ACC112 (cell line): ENCODE results near the gene NOD2.

Source experiments
- H2AFZ ChIP-seq: fragments of 200-600 bp; sonication (generic); one replicate; pipeline ENCODE4 v1.6.0; 2017; ENCODE audit warnings: antibody characterized with exemption, low read length; ENCODE audit not compliant: unreplicated experiment
- H3K27ac ChIP-seq: fragments of 200-600 bp; sonication (generic); 2 replicates; pipeline ENCODE4 v1.5.1; 2014; ENCODE audit warnings: low read depth, mild to moderate bottlenecking, antibody characterized with exemption, low read length, moderate library complexity
- H3K27me3 ChIP-seq: fragments of 200-600 bp; sonication (generic); 2 replicates; pipeline ENCODE4 v1.6.1; 2014; ENCODE audit warnings: mild to moderate bottlenecking, antibody characterized with exemption, low read length, moderate library complexity, mixed read lengths; ENCODE audit not compliant: insufficient read depth
- H3K36me3 ChIP-seq: fragments of 200-600 bp; sonication (generic); 2 replicates; pipeline ENCODE4 v1.6.1; 2016; ENCODE audit warnings: mild to moderate bottlenecking, antibody characterized with exemption, low read length, moderate library complexity, mixed read lengths; ENCODE audit not compliant: insufficient read depth
- H3K4me1 ChIP-seq: fragments of 200-600 bp; sonication (generic); one replicate; pipeline ENCODE4 v1.6.1; 2016; ENCODE audit warnings: low read length, mixed read lengths; ENCODE audit not compliant: insufficient read depth, unreplicated experiment, control insufficient read depth
- H3K4me3 ChIP-seq: fragments of 200-600 bp; sonication (generic); 2 replicates; pipeline ENCODE4 v1.5.1; 2014; ENCODE audit warnings: mild to moderate bottlenecking, low read depth, low read length
- H3K79me2 ChIP-seq: fragments of 200-600 bp; sonication (generic); one replicate; pipeline ENCODE4 v1.6.0; 2016; ENCODE audit warnings: low read length; ENCODE audit not compliant: control insufficient read depth, unreplicated experiment, insufficient read depth

The NOD2 gene

DNA sequence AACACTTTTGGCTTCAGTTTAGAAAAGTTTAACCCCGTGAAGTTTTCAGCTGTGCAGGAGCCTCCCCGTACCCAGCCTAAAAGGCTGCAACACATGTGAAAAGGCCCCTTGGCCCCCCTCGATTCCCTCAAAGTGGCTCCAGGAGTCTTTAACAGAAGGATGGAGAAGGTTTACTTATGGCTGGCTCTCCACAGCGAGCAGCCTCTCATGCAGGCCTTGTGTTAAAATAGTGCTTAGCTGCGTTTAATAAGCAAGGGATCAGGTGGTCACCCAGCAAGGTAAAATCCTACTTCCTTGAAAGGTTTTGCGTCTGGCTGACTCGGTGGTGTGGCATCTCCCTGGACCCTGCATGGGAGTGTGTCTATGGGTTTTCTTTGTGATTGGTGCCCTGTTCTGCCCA lies 40.1 kb downstream of the NOD2 start:
- Histone ChIP-seq H3K27ac (no peak overlapping the region), H3K27me3 (peaks cover 10% of the 10 kb centered on the region; the same call in 1 of the 2 replicates), H3K4me3 (no peak overlapping the region), H3K36me3 (no peaks in the 10 kb centered on the region), H2AFZ (no peak overlapping the region), H3K4me1 (no peaks in the 10 kb centered on the region), H3K79me2 (no peaks in the 10 kb centered on the region)

DNA sequence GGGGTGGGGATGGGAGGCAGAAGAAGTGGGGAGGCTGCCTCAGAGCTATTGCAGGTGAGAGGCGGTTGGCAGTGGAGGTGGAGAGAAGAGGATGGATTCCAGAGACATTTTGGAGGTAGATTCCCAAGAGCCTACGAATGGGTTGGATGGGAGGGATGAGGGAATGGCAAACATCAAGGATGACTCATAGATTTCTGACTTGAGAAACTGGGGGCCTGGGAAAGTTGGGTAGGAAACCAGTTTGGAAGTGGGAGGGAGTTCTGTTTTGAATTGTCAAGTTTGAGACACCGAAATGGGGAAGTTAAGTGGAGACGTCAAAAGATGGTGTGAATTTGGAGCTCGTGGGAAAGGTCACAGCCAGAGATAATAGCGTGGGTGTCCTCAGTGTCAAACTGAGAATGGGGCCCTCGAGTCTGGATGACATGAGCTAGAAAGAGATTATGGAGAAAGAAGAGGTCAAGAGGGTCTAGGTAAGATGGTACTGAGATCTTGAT lies 42.3 kb downstream of the NOD2 start:
- H3K79me2 ChIP-seq, result no peaks in the 10 kb centered on the region
- H3K27me3 ChIP-seq, result no peaks in the 10 kb centered on the region
- no peak overlapping the region for H3K4me3 ChIP-seq
- no peak overlapping the region for H3K27ac ChIP-seq
- no peak overlapping the region for H2AFZ ChIP-seq
- no peaks in the 10 kb centered on the region for H3K36me3 ChIP-seq
- H3K4me1 ChIP-seq, result peaks cover 3% of the 10 kb centered on the region

DNA sequence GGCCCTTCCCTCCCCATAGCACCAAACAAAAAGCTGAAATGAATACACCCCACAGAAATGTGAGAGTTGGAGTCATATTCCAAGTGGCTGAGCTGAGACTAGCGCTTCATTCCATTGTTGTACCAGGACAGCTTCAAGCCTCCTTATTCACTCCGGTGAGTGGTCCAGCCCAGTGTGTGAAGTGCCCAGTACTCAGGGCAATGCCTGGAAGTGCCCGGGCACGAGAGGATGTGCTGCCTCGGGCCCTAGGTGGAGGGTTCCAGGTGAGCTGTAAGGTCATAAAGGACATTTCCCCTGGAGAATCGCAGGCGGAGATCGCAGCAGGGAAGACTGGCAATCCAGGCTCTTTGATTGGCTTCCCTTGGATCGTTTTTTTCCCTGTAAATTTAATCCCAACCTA lies 43.0 kb downstream of the NOD2 start:
- H3K36me3 ChIP-seq, result no peaks in the 10 kb centered on the region
- no peaks in the 10 kb centered on the region for H3K79me2 ChIP-seq
- H2AFZ ChIP-seq, result no peak overlapping the region
- H3K27ac ChIP-seq, result no peak overlapping the region
- no peaks in the 10 kb centered on the region for H3K27me3 ChIP-seq
- peaks cover 9% of the 10 kb centered on the region for H3K4me1 ChIP-seq
- H3K4me3 ChIP-seq, result no peak overlapping the region

DNA sequence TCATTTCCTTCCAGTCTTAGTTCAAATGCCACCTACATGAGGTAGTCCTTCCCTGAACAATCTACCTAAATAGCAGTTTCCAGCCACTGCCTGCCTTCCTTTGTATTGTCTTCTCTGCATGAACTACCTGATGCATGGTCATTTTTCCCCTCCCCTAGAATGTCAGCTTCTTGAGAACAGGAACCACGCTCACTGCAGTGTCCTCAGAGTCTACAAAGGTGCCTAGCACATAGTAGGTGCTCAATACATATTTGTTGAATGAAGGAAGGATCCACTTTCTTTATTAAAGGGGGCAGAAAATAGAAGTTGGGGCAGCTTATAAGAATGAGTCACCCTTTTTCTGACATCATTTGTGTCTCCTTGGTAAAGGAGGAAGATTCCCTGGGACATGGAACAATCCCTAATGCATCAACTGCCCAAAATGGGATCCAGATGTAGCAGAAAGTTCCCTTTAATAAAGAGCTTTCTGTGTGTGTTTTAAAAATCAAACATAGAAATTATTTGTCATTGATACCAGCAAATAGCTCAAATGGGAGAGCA lies 44.1 kb downstream of the NOD2 start:
- Histone ChIP-seq H3K4me1 (peaks cover 9% of the 10 kb centered on the region), H3K36me3 (no peaks in the 10 kb centered on the region), H2AFZ (no peak overlapping the region), H3K27ac (no peak overlapping the region), H3K4me3 (no peak overlapping the region), H3K79me2 (peaks cover 3% of the 10 kb centered on the region), H3K27me3 (no peaks in the 10 kb centered on the region)

DNA sequence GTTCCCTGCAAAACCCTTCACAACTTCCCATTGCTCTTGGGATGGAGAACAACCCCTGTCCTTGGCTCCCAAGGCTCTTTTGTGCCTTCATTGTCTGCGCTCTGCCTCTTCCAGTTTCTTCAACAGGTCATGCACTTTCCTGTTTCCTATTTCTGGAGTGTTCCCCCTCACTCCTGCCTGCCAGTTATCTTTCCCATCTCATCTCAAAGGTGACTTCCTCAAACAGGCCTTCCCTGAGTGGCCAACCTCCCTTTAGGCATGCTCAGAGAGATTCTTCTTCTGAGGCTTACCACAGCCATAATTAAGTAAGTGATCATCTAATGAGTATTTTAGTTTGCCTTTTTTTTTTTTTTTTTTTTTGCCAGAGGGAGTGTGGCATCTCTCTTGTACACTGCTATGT lies 45.6 kb downstream of the NOD2 start:
- Histone ChIP-seq H3K79me2 (peaks cover 10% of the 10 kb centered on the region), H3K36me3 (no peaks in the 10 kb centered on the region), H3K27ac (no peak overlapping the region)

DNA sequence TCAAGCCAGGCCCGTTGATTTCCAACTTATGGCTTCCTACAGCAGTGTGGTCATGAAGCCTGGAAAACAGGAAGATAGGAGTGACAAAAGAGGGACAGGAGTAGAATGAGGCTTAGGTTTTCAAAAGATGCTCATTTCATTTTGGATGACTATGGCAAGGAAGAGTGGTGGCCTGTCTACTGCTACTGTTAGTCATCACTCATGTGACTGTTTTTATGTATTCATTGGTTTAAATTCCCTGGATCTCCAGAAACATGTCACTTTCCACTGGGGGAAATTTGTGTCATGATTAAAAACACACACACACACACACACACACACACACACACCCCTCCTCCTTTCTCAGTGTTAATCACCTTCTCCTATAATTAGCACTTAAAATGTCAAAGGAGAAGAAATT lies 47.3 kb downstream of the NOD2 start:
- Histone ChIP-seq H3K27me3 (no peaks in the 10 kb centered on the region), H2AFZ (no peak overlapping the region), H3K79me2 (peaks cover 14% of the 10 kb centered on the region), H3K4me1 (peaks cover 35% of the 10 kb centered on the region), H3K36me3 (no peaks in the 10 kb centered on the region; the same call in 1 of the 2 replicates), H3K4me3 (peak overlapping the region; percentile 95; the same call in 1 of the 2 replicates), H3K27ac (peak overlapping the region; percentile 58; the same call in 1 of the 2 replicates)

More for the DNA sequence above, 45.6 kb downstream of the NOD2 start:
- H2AFZ ChIP-seq, result no peak overlapping the region
- H3K27me3 ChIP-seq, result no peaks in the 10 kb centered on the region
- H3K4me3 ChIP-seq, result no peak overlapping the region
- H3K4me1 ChIP-seq, result peaks cover 18% of the 10 kb centered on the region

DNA sequence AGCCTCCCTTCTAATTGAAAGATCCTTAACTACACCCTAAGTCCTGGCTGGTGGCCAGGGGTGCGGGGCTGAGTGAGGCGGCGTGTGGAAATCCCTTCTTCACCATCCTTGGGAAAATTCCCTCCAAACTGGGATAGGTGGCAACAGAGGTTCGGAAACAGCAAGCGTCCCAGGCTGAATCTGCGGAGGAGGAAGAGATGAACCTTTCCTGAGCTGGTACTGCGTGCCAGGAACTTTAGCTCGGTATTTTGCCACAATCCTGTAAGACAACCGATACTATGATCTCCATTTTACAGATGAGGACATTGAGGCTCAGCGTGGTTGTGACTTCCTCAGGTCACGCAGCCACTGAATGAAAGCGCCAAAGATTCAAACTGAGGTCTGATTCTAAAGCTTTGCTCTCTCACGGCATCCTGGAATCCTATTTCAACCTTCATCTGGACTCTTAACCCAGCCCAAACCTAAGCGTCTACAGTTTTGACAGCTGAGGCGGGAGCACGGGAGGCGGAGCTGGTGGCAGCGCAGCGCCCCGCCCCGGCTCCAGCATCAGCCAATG lies 47.9 kb downstream of the NOD2 start:
- Histone ChIP-seq H3K27me3 (no peaks in the 10 kb centered on the region), H3K4me3 (peak overlapping the region; percentile 95), H2AFZ (peak overlapping the region; percentile 36), H3K4me1 (peaks cover 35% of the 10 kb centered on the region), H3K27ac (peak overlapping the region; percentile 58), H3K79me2 (peaks cover 14% of the 10 kb centered on the region), H3K36me3 (no peaks in the 10 kb centered on the region; the same call in 1 of the 2 replicates)

DNA sequence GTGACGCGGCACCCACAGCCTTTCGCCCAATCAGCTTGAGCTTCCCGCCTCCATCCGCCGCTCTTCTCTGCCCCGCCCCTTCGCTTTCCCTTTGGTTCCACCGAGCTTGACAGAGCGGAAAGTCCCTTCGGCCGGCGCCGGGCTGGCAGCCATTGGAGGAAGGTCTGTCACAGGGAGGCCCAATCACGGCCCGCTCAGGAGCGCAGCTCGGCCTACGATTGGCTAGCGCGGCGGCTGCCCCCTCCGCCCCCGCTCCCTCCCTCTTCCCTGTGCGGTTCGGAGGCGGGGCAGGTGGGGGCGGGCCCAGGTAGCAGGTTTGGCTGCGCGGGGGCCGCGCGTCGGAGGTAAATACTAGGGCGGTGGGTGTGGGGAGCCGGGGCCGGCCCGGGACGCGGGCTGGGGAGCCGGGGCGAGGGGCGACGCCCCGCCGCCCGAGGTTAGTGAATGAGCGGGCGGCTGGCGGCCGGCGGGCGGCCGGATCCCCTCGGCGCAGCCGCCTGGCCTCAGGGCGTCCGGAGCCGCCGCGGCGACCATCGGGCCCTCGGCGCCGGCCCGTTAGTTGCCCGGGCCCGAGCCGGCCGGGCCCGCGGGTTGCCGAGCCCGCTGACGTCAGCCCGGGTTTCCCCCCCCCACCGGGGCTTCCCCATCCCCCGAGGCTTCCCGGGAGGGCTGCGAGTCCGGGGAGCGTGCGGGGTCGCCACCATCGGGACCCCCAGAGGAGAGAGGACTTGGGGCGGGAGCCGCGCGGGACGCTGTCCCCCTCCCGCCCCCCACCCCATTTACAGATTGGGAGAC lies 48.6 kb downstream of the NOD2 start, which contains the start of gene CYLD:
TSS of gene CYLD (plus strand) at position 306 of the 795 bp plus-strand sequence. CDS start 7,613 bp downstream, outside the sequence.
- peaks cover 35% of the 10 kb centered on the region for H3K4me1 ChIP-seq
- peaks cover 14% of the 10 kb centered on the region for H3K79me2 ChIP-seq
- peak within 1 kb of the TSS; percentile 95 for H3K4me3 ChIP-seq
- H3K27ac ChIP-seq, result peak within 1 kb of the TSS; percentile 88
- no peaks in the 10 kb centered on the region; the same call in 1 of the 2 replicates for H3K36me3 ChIP-seq
- peak within 1 kb of the TSS; percentile 98 for H2AFZ ChIP-seq
- H3K27me3 ChIP-seq, result no peaks in the 10 kb centered on the region

DNA sequence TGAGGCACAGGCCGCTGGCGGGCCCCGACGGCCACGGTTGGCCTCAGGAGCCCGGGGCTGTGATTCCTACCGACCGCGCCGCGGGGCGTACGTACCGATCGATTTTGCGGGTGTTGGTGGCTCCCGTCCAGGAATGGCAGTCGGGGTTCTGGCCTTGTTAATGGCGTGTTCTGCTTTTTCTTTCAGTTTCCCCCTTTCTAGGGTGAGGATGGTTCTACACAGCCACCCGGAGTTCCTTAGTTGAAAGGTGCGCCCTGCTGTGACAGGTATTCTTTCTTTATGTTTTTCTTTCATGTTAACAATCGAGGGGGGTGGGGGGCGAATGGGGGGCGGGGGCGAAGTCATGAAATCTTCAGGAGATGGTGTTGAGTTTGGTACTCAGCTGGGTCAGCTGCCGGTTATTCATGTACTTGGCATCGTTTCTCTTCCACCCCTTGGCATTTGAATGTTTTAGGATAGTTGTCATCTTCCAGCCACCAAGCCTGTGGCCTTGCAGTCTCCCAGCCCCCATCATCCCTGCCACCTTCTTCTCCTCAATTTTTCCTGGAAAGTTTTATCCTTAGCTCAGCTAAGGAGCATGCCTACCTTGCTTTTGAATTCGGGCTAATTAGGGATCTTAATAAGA lies 49.3 kb downstream of the NOD2 start:
- H3K27me3 ChIP-seq, result no peaks in the 10 kb centered on the region
- no peaks in the 10 kb centered on the region; the same call in 1 of the 2 replicates for H3K36me3 ChIP-seq
- peaks cover 21% of the 10 kb centered on the region for H3K79me2 ChIP-seq
- H2AFZ ChIP-seq, result peak overlapping the region; percentile 98
- peak overlapping the region; percentile 88 for H3K27ac ChIP-seq
- H3K4me1 ChIP-seq, result peaks cover 35% of the 10 kb centered on the region
- H3K4me3 ChIP-seq, result peak overlapping the region; percentile 95

DNA sequence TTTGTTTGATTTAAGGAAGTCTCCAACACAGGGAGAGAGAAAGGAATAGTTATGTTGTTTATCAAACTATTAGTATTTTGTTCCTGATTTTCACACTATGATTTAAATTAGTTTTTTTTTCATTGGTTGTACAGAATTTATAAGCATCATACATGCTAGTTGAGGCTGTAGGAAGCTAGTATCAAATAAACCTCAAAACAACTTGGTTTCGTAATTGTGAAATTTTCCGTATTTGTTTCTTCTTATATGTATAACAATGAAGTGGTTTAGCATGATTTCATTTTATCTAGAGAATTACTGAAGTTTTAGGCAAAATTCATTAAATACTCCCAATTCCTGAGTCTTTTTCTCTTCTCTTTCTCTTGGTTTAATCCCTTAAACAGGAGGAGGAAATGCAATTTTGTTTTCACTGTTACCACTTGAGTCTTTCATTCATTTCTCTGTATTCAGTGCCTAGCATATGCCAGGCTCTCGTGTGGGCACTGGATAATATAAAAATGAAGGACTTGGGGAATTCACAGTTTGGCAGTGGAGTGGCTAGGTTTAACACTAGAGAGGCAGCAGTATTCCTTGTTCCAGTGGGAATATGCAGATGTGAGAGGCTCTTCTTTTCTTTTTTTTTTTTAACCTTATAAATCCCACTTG lies 50.3 kb downstream of the NOD2 start:
- no peak overlapping the region for H2AFZ ChIP-seq
- H3K4me1 ChIP-seq, result peaks cover 35% of the 10 kb centered on the region
- H3K36me3 ChIP-seq, result no peaks in the 10 kb centered on the region; the same call in 1 of the 2 replicates
- peaks cover 22% of the 10 kb centered on the region for H3K79me2 ChIP-seq
- H3K27me3 ChIP-seq, result no peaks in the 10 kb centered on the region
- H3K4me3 ChIP-seq, result peak overlapping the region; percentile 95
- H3K27ac ChIP-seq, result peak overlapping the region; percentile 88
